GM12864 (cell line): Measurements from ENCODE around the gene NLRP1.

Source experiments
- DNase-seq: peaks from one replicate; pipeline ENCODE4 v3.0.0-alpha.2; 2011; ENCODE audit warnings: low read depth
- H3K4me3 ChIP-seq: 2 replicates; pipeline ENCODE4 v1.5.1; 2011; ENCODE audit warnings: mild to moderate bottlenecking, low read depth, low read length, control low read depth
- TF ChIP-seq, protein P1 (sequence below): IDR thresholded peaks from 2 replicates; pipeline ENCODE4 v1.5.1; 2011; ENCODE audit warnings: low read depth, mild to moderate bottlenecking, moderate library complexity, low read length, control low read depth, inconsistent platforms; ENCODE audit errors: missing control alignments

NLRP1 gene

DNA sequence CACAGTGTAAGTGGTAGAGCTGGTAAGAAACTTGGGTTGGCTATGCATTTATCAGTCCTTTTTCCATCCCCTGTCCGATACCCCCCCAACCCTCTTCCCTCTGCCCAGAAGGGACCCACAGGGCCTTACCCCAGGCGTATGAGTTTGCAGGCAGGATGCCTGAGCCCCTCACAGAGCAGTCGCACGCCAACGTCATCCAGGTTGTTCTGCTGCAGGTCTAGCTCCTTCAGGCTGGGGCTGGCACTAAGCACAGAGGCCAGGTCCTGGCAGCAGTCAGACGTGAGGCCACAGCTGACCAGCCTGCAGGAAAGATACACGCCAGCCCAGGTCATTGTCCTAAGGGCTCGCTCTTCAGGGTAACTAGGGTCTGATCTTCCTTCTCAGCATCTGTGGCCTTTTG, 45.0 kb downstream of the NLRP1 start:
- DNase-seq, result no peak
- no peak overlapping the region for H3K4me3 ChIP-seq
- TF ChIP-seq, protein P1, sequence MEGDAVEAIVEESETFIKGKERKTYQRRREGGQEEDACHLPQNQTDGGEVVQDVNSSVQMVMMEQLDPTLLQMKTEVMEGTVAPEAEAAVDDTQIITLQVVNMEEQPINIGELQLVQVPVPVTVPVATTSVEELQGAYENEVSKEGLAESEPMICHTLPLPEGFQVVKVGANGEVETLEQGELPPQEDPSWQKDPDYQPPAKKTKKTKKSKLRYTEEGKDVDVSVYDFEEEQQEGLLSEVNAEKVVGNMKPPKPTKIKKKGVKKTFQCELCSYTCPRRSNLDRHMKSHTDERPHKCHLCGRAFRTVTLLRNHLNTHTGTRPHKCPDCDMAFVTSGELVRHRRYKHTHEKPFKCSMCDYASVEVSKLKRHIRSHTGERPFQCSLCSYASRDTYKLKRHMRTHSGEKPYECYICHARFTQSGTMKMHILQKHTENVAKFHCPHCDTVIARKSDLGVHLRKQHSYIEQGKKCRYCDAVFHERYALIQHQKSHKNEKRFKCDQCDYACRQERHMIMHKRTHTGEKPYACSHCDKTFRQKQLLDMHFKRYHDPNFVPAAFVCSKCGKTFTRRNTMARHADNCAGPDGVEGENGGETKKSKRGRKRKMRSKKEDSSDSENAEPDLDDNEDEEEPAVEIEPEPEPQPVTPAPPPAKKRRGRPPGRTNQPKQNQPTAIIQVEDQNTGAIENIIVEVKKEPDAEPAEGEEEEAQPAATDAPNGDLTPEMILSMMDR, result no peak

DNA sequence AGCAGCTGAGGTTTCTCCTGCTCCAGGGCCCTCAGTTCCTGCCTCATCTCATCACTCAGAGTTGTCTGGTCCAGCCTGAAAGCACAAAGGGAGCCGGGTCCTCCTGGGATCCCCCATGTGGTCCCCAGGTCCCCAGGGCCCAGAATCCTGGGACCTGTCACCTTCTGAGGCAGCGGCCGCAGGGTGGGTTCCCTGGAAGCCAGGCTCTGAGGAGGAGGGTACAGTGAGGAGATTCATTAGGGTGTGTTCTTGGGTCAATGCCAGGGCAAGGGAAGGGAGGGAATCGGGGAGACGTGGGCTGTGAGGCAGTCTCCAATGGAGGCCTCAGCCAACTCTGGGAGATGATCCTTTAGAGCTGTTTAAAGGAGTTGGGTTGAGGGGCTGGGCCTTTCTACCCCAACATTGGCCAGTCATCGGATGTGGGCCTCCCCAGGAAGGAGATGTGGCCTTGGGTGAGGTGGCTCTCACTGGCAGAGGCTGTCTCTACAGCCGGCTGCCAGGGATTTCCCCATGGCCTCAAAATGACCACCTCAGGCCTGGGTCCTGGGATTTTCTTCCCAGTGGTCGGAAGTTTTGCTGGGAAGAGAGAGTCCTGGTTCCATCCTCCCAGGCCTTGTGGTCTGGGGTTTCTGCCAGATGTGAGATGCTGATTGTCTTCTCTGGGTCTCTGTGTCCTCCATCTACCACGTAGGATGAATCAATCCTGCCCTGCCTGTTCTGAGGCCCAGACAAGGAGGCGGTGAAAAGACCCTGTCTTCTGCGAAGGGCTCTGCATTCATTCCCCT, 47.3 kb downstream of the NLRP1 start:
- DNase-seq, result no peak
- TF ChIP-seq, protein P1, result no peak
- H3K4me3 ChIP-seq, result no peak overlapping the region

DNA sequence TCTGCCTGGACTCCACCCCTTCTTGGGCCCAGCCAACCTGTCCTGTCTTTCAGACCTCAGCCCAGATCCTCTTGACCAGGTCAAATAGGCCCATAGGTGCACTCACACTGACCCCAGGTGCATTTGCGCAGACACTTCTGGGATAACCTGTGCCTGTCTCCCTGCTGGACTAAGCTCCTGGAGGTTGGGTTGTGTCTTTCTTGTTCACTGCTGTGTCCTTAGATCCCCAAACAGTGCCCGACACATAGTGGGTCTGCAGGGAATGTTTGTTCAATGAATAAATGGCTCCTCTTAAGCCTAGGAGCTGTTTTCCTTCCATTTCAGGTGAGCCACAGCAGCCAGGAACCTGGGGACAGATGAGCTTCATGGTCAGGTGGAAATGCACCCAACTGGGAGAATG, 48.9 kb downstream of the NLRP1 start:
- TF ChIP-seq, protein P1, result no peak
- H3K4me3 ChIP-seq, result no peak overlapping the region
- DNase-seq, result no peak

DNA sequence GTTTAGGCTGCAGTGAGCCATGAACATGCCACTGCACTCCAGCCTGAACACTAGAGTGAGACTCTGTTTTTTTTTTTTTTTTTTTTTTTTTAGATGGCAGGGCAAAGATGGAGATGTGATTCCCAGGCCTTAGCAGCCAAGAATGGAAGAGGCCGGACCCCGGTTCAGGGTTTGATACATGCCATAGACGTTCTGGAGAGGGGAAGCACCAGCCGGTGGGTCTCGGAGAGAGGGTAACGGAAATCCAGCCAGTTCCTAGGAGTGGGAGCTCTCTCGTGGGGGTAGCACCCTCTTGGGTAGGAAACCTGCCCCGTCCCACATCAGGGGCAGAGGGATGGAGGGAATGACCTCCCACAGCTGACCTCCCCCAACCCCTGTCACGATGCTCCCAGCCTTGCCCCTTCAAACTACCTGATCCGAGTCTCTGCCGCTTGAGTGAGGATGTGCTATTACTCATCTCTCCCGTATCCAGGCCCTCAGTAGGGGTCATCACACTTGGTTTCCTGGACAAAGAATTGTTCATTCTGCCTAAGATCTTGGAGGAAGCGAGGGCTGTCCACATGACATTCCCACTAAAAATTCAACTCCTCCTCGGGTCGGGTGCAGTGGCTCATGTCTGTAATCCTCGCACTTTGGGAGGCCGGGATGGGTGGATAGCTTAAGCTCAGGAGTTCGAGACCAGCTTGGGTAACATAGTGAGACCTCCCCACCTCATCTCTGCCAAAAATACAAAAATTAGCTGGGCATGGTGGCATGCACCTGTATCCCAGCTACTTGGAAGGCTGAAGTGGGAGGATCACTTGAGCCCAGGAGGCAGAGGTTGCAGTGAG, 50.6 kb downstream of the NLRP1 start:
- no peak for DNase-seq
- H3K4me3 ChIP-seq, result no peak overlapping the region
- TF ChIP-seq, protein P1, result no peak

DNA sequence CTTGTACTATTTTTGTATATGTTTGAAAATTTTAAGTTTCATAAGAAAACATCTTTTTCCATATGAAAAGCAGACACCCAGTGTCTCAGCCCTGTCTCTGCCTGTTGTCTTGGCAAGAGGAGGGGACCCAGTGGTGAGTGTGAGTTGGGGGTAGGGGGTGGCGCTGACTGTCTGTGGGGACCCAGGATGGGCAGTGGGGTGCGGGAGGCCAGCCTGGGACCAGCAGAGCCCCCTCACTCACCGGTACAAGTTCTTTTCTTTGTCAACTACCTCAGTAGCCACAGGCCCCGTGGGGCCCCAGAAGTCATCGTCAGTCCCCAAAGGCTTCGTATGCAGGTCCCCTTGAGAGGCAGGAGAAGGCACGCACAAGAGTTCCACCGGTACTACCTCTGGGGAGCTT, 51.7 kb downstream of the NLRP1 start:
- TF ChIP-seq, protein P1, result no peak

DNA sequence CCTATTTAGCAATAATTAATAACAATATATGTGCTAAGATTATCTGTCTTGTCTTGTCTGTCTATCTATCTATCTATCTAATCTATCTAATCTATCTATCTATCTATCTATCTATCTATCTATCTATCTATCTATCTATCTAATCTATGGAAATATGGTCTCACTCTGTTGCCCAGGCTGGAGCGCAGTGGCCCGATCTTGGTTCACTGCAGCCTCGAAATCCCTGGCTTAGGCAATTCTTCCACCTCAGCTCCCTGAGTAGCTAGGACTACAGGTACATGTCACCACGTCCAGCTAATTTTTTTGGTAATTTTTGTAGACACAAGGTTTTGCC, 53.3 kb downstream of the NLRP1 start:
- TF ChIP-seq, protein P1, result no peak
- H3K4me3 ChIP-seq, result no peak overlapping the region
- no peak for DNase-seq

More for the DNA sequence above, 51.7 kb downstream of the NLRP1 start:
- no peak overlapping the region for H3K4me3 ChIP-seq
- no peak for DNase-seq
